GM18505 (cell line): ENCODE data around the gene SLC4A8.

Experiments
- ATAC-seq: cut with Tn5 transposase; IDR thresholded peaks from one replicate; pipeline ENCODE4 v1.9.1; 2021; ENCODE audit not compliant: unreplicated experiment
- POLR2A ChIP-seq: IDR thresholded peaks from 4 replicates; pipeline ENCODE4 v1.6.1; 2011; ENCODE audit warnings: borderline replicate concordance; ENCODE audit not compliant: insufficient read depth, insufficient read length; ENCODE audit errors: extremely low read depth

The SLC4A8 gene

GRCh38 chr12:51536159-51536558 lies 111.5 kb downstream of the SLC4A8 start:
- ATAC-seq: no peak
- no peak for TF ChIP-seq POLR2A

- no peak for ATAC-seq
- TF ChIP-seq POLR2A: no peak
Measured at GRCh38 chr12:51538149-51538548, 113.5 kb downstream of the SLC4A8 start.

DNA sequence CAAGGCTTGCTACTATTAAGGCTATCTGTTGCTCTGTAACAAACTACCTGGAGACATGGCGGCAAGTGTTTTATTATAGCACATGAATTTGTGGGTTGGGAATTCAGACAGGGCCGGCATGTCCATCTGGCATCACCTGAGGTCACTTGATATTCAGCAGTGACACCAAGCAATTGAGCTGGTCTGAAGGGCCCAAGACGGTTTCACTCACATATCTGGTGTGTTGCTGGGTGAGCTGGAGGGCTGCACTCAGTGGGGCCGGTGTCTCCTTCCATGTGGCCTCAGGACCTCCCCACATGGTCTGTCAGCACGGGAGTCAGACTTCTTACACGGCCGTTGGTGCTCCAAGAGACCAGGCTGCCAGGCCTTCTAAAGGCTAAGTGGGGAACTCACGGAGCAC lies 114.0 kb downstream of the SLC4A8 start:
- TF ChIP-seq POLR2A: no peak
- no peak for ATAC-seq

DNA sequence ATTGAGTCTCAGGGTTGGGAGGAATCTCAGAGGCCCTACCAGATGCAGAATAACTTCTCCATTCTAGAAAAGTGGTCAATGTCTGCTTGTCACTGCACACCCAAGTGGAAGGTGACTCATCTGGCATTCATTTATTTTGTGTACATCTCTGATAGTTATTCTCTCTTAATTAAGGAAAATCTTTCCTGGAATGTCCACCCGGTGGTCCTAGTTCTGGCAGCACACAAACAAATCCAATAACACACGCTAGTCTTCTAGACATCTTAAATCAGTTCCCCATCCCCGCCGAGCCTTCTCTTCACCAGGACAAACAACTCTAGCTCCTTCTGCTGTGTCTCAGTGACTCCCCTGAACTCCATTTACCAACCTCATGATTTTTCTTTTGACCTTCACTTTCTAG lies 116.4 kb downstream of the SLC4A8 start:
- ATAC-seq: no peak
- TF ChIP-seq POLR2A: no peak

DNA sequence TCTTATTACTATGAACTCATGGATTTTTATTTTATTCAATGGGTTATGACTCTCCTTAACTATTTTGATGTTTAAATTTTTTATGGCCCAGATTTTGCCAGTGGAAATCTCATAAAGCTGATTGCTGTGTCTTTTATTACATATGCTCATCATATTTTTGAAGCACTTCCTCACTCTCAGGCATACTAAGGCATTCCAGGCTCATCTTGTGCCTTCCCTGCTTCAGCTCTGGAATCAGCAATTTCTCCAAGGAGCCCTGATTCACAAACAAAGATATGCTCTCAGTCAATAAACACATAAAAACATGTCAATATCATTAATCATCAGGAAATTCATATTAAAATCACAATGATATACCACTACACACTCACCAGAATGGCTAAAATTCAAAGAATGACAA lies 121.5 kb downstream of the SLC4A8 start:
- no peak for TF ChIP-seq POLR2A
- no peak for ATAC-seq

GRCh38 chr12:51547606-51548005 lies 123.0 kb downstream of the SLC4A8 start:
- TF ChIP-seq POLR2A: no peak
- ATAC-seq: no peak

DNA sequence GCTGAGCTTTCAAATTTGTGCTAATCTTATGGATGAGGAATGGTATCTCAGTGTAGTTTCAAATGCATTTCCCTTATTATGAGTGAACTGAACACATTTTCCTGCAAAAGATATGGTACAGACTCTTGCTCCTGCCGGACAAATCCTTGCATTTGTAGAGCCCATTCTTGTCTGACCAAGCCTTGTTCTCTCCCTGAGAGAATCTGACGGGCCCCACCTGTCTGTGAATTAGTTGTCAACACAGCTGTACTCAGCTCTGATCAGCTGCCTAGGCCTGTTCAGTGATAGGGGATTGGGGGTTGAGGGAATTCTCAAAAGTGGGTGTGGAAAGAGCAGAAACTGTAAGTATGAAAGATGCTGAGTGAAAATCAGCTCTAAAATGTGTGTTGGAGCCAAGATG lies 123.6 kb downstream of the SLC4A8 start:
- no peak for TF ChIP-seq POLR2A
- ATAC-seq: no peak

DNA sequence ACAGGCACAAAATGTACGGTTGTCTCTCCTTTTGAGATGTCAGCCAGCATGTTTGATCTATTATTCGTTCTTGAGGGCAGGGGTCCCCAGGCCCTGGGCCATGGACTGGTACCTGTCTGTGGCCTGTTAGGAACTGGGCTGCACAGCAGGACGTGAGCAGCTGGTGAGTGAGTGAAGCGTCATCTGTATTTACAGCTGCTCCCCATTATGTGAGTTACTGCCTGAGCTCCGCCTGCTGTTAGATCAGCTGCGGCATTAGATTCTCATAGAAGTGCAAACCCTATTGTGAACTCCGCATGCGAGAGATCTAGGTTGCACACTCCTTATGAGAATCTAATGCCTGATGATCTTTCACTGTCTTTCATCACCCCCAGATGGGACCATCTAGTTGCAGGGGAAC lies 125.0 kb downstream of the SLC4A8 start:
- ATAC-seq: no peak
- TF ChIP-seq POLR2A: no peak
